ENCODE data around the gene DIAPH2.
"Not testable (repeated sequence)": the region's sequence is repeated elsewhere in the genome, so short reads cannot be mapped to it uniquely, and the experiment has no call there.

Gene DIAPH2

DNA sequence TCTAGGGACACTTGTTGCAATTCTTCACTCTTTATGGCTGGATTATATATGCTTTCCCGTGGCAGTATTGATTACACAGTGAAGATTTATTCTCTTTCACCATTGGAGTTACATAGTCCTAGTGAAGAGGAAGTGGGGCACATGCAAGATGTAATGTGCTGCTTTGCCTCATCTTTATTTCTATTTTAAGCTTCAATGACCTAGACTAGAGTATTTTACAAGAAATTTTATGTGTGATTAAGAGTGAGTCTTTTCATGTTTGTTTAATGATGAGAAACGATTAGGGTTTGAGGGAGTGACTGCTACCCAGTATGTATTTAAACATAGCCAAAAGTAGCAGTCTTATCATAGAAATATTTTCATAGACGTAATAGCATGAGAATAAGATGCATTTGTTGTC lies 30.8 kb downstream of the DIAPH2 start:
- DNase-seq (ENCODE audit: low read depth, low spot score) = no peak

DNA sequence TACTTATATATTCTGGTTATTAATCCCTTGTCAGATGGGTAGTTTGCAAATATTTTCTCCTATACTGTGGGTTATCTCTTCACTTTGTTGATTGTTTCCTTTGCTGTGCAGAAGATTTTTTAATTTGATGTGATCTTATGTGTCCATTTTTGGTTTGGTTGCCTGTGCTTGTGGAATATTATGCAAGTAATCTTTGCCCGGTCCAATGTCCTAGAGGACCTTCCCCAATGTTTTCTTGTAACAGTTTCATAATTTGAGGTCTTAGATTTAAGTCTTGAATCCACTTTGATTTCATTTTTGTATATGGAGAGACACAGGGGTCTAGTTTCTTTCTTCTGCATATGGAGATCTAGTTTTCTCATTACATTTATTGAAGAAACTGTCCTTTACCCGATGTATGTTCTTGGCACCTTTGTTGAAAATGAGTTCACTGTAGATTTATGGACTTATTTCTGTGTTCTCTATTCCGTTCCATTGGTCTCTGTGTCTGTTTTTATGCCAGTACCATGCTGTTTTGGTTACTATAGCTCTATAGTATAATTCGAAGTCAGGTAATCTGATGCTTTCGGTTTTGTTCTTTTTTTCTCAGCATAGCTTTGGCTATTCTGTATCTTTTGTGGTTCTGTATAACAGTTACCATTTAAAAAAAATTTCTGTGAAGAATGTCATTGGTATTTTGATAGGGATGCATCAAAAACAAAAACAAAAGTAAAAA lies 34.7 kb downstream of the DIAPH2 start:
- no peak for DNase-seq (ENCODE audit: low read depth, low spot score)

DNA sequence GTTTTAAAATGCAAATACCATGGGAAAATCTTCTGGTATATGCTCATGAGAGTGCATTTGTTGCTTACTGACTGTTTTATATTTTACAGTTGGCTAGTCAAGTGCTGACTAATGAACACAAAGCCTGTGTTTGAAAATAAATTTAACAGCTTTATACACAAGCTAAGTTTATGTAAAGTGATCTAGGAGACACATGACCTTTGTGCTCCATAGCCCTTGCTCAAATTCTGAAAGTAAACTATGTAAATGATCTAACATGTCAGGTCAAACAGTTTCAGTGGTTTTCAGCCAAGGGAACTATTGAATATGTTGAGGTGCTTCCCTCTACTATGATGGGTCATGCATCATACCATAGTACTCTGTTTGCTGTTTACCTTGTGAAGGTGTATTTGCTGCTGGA lies 36.7 kb downstream of the DIAPH2 start:
- DNase-seq (ENCODE audit: low read depth, low spot score) = no peak

DNA sequence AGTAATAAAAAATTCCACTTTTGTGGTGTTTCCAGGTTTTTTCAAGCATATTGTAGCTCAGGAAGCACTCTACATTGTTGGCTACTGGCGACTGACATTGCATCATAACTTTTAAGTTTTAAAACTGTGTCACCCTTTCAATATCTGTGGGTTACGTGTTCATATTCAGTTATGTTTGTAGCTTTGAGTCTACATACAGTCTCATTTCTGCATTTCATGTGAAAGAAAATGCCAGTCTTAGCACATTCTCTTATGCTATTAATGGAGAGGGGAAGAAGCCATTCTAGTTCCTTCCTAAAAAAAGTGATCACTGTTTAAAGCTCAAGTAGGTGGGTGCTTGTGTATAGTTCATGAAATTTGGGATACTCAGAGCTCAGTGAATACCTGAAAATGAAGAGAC lies 38.1 kb downstream of the DIAPH2 start:
- no peak for DNase-seq (ENCODE audit: low read depth, low spot score)

DNA sequence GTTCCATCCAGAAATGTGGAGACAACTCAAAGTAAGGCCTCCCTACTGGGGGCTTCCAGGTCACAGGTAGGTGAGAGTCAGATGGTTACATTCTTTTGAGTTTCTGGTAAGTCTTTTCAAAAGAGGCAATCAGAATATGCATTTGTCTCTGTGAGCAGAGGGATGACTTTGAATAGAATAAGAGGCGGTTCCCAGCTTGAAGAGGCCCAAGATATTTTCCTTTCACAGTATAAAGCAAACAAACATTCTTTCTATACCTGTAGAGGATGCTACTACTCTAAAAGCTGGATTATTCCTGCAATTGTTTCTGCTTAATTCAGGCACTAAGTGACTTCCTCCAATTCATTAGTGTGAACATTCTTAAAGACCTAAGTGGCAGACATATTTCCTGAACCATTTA lies 44.4 kb downstream of the DIAPH2 start:
- DNase-seq (ENCODE audit: low read depth, low spot score) = no peak

DNA sequence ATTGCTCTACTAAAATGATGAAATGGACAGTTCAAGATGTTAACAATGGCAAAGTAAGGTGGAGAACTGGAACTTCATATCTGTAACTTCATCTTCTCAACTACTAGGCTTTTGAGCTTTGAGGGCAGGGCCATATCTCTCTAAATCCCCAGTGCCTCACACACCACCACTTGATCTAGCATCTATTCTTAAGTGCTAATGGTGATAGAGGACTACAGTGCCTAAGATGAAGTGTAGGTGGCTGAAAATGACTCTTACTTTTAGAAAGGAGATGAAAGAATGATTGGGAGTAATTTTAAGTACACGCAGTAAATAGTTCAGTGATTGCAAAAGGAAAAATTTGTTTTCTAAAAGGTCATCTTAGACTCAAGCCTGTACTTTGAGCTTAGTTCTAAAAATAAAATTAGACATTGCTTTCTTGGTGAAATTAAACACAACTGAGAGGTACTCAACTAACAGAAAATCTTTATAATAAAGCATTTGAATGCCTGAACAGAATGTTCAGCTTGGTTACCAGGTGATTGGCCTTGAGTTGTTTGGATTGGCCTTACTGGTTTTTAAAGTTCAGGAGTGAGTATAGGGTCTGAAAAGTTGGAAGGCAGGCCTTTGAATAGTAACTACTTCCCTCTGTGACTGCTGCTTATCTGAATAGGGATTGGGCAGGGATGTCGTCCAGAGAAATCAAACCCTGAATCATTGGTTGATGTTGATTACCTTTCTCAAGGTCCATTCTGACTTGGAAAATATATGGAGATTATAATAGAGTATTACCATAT lies 45.4 kb downstream of the DIAPH2 start:
- DNase-seq (ENCODE audit: low read depth, low spot score) = no peak

DNA sequence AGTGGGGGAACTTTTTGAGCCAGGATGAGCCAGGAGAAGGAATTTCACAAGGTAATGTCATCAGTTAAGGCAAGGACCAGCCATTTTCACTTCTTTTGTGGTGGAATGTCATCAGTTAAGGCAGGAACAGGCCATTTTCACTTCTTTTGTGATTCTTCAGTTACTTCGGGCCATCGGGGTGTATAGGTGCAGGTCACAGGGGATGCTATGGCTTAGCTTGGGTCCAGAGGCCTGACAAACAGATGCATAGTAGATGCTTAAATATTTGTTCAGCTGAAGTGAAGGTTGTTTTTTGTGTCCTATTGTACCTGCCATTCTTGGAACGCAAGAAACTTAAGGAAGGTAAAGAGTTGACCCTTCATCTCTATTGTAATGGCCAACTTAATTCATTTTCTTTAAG lies 46.4 kb downstream of the DIAPH2 start:
- not testable (repeated sequence) for DNase-seq (ENCODE audit: low read depth, low spot score)

DNA sequence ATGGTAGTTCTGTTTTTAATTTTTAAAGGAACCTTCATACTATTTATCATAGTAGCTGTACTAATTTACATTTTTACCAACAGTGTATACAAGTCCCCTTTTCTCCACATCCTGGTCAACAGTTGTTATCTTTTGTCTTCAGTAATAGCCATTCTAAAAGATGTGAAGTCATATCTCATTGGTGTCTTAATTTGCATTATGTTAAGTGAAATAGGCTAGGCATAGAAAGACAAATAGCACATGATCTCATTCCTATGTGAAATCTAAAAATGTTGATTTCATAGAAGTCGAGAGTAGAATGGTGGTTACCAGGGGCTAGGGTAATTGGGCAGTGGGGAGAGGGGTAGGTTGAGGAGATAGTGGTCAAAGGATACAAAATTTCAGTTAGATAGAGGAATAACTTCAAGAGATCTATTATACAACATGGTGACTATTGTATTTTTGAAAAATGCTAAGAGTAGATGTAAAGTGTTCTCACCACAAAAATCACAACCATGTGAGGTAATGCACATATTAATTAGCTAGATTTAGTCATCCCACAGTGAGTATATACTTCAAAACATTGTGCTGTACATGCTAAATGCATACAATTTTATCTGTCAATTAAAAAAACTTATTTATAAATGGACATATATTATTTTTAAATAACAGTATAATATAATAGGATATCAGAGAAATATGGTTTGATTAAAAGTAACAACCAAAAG lies 58.9 kb downstream of the DIAPH2 start:
- DNase-seq (ENCODE audit: low read depth, low spot score) = no peak

DNA sequence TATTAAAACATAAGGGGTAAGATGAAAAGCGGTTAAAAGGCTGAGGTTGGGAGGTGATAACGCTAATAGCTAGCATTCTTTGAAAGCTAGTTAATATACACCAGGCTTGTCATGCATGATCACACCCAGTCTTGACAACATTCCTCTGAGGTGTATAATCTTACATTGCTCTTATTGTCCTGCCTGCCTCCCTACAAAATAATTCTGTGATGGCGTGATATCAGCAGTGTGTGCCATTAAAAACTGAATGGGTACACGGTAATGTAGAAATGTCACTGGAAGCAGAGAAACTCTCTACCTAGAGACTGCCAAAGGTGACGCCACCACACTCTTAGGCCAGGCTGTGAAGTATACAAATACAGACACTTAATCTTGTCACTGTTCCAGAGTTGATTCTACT lies 68.1 kb downstream of the DIAPH2 start:
- no peak for DNase-seq (ENCODE audit: low read depth, low spot score)

DNA sequence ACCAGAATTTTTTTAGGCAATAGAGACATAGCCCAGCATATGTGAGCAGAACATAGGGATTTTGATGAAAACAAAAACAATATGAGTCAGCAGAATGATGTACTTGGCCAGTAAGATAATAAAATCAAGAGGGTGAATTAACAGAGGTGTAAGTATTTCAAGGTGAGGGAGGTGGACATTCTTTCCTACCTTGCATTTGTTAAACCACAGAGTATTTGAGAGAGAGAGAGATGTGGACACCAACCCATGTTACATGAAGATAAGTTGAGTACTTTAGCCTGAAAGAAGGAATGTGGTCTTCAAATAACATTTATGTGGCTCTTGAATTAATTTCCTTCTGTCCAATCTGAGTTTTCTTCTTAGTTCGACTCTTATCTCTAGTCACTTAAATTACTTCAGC lies 68.6 kb downstream of the DIAPH2 start:
- no peak for DNase-seq (ENCODE audit: low read depth, low spot score)

DNA sequence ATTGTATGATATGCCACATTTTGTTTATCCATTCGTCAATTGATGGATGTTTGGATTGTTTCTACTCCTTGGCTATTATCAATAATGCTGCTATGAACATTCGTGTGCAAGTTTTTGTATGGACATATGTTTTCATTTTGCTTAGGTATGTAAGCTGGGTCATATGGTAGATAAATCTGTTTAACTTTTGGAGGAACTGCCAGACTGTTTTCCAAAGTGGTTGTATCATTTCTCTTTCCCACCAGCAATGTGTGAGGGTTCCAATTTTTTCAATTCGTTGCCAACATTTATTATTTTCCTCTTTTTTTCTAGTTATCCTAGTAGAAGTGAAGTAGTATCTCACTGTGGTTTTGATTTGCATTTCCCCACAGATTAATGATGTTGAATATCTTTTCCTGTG lies 71.8 kb downstream of the DIAPH2 start:
- no peak for DNase-seq (ENCODE audit: low read depth, low spot score)

DNA sequence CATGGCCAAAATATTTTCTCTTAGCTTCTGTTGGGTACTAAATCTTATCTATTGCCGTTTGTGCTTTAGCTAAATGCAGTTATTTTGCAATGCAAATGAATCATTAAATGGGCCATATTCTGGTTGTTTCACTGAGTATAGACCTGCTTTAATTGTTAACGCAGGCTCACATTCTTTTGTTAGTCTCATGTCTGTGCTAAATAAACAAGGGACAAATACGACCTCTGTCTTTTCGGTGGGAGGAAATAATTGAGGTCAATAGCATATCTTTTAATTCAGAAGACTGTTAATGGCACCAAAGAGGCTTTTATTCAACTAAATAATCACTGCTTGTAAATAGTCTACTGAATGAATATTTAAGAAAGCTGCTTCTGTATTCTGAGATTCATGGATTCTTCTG lies 76.9 kb downstream of the DIAPH2 start:
- no peak for DNase-seq (ENCODE audit: low read depth, low spot score)

DNA sequence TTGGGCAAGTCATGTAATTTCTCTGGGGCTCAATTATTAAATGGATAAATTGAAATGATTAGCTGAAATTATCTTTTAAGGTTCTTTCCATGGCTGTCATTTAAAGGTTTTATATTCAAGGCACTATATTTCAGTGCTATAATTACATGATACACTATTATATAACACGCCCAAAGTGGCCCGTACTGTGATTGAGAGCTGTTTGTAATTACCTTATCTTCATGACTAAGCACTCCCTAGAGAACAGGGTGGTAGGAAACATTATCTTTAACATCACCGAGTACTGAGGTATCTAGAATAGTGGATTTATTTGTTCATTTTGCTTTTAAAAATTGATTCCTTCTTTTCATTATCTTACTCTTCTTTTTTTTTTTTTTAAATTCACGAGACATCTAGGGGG lies 79.0 kb downstream of the DIAPH2 start:
- DNase-seq (ENCODE audit: low read depth, low spot score) = no peak

DNA sequence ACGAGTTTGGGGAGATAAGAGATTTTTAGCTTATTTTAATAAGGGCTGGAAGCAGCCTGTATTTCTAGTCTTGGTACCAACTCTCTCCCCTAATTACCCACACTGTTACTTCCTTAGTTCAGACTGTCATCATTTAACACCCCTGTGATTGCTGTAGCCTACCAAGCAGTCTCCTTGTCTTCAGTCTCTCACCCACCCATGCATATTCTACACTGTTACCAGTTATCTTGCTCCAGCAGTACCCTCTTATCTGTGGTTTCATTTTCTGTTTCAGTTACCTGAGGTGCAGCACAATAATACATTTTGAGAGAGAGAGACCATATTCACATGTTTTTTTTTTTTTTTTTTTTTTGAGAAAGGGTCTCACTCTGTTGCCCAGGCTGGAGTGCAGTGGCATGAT lies 80.2 kb downstream of the DIAPH2 start:
- no peak for DNase-seq (ENCODE audit: low read depth, low spot score)

DNA sequence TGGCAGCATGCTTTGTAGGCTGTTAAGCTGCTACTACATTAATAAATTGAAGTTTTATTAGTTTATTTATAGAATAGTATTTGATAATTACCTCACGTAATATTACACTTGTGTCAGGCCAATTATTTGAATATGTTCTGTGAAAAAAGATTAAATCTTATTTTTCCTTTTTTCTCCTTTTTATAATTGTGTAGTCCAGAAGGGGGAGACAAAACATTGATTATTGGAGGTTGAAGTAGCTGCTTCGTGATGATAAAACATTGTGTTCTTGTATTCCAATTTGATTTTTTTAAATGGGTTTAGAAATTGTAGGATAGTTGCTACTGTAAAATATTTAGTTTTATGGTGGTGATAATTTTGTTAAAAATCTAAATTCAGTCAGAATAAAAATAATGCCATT lies 85.7 kb downstream of the DIAPH2 start:
- DNase-seq (ENCODE audit: low read depth, low spot score) = no peak

DNA sequence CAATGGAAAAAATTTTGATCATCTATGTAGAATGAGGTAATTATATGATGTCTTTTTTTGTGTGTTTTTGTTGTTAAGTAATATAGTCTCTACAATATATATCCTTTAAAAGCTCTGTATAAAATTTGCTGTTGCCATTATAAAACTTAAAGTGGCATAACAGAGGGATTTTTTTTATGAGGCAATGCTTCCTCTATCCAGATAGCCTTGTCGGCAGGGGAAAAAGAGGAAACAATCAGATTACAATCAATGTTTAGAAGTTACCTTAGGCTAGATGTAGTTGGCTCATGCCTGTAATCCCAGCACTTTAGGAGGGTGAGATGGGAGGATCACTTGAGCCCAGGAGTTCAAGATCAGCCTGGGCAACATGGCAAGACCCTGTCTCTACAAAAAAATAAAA lies 86.8 kb downstream of the DIAPH2 start:
- no peak for DNase-seq (ENCODE audit: low read depth, low spot score)

DNA sequence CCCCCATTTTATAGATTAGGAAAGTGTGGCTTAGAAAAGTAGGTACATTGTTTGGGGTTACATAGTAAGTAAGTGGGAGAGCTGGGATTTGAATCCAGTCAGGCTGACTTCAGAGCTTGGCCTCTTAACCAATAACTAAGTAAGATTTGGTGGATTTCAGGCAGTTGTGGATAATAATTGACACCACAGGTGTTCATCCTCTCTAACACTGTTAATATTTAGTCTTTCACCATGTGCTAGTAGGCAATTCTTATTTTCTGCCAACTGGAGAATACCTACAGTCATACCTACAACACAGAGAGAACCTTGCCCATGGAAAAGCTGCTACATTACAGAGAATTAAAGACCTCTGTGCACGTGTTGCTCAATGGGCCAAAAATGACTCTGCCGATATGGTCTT lies 89.5 kb downstream of the DIAPH2 start:
- DNase-seq (ENCODE audit: low read depth, low spot score) = no peak

DNA sequence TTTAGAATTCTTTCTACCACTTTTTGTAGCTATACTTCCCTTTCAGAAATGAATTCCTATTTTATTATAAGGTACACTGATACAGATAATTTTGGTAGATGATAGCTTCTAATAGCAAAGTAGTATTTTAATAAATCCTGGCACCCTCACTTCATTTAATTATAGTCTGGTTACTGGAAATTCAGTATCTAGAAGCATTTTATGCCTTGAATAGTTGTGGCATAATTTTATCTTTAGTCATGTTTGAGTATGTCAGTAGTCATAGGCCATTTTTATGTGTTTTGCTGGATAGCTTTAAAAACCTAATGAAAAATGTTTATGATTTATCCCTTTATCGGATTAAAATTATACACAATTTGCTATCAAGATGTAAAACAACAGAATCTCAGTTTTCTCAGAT lies 92.3 kb downstream of the DIAPH2 start:
- no peak for DNase-seq (ENCODE audit: low read depth, low spot score)

DNA sequence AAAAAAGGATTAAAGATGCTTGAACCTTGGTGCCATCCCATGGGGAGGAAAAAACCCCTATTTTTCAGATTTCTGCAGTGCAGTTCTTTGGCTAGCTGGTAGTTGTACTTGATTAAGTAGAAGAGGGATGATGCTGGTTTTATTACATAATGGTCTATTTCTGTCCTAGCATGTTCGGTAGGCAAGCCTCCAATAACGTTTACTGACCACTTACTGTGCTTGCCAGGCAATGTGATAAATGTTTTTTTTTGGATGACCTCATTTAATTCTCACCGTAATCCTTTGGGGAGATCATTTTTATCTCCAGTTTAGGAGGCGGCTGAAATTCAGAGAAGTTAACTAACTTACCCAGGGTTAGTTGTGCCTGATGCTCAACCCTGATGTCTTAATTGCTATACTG lies 106.9 kb downstream of the DIAPH2 start:
- DNase-seq (ENCODE audit: low read depth, low spot score) = no peak

DNA sequence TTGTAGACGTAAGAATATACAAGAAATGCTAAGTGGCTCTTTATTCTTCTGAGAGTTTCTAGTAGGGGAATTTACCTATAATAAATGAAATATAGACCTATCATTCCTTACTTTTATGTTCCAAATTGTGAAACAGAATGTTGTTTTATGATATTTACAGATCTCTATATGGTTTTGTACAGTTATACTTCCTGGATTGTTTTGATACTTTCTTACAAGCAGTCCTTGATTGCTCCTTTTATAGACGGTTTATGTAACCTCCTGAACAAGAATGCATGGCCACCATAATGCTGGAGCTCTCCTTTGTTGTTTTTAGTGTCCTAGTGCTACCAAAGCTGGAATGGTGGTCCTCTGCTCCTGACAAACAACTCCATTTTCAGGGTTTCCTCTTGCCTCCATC lies 107.4 kb downstream of the DIAPH2 start:
- no peak for DNase-seq (ENCODE audit: low read depth, low spot score)

DNA sequence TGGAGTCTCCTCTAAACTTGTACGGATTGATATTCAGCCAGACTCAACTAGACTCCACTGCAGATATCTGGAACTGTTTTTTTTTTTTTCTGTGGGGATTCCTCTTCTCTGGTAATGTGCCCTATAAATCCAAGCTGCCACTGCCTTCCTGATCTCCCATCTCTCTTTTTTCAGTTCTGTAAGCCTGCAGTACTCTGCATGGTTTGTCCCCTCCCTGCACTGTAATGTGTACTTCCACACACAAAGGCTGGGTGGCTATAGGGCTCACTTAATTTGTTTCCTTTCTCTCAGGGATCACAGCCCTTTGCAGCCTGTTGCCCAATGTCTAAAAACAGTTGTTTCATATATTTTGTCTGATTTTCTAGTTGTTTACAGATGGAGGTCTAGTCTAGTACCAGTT lies 114.3 kb downstream of the DIAPH2 start:
- DNase-seq (ENCODE audit: low read depth, low spot score) = no peak

DNA sequence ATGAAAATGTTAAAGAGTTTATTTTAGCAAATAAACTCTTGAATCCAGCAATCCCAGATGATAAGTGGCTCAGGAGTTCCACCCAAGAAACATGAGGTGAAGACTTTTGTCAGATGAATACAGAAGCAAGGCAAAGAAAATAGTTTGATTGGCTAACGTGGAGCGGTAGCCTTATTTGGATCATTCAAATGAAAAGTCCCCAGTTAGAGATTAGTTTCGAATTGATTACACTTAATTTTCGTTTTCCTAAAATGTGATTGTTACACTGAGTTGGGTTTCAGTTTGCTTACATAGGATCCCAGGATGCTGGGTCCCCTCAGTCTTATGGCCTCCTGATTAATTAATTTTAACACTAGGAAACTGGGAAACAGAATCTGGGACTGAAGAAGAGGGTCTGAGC lies 122.7 kb downstream of the DIAPH2 start:
- no peak for DNase-seq (ENCODE audit: low read depth, low spot score)

DNA sequence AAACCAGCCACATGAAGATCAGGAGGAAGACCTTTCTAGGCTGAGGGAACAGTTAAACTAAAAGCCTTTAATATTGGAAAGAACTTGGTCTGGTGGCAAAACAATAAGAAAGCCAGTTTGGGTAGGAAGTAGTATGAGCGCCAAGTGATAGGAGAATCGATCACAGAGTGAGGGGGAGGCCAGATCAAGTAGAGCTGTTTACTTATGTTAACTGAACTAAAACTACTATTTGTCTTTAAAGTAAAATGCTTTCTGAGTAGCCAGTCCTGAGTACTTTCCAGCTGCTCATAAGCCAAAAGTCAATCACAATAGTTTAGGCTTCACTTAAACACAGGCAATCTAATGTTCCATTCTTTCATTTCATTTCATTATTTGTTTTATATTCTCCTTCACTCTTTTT lies 136.3 kb downstream of the DIAPH2 start:
- no peak for DNase-seq (ENCODE audit: low read depth, low spot score)

Measured in activated naive CD8-positive, alpha-beta T cell treated with anti-CD3 and anti-CD28 coated beads, Interleukin-2, amount 50 U/mL, for 16 hours (primary cell).